ENCODE measurements around the gene C11orf71.

C11orf71 gene

DNA sequence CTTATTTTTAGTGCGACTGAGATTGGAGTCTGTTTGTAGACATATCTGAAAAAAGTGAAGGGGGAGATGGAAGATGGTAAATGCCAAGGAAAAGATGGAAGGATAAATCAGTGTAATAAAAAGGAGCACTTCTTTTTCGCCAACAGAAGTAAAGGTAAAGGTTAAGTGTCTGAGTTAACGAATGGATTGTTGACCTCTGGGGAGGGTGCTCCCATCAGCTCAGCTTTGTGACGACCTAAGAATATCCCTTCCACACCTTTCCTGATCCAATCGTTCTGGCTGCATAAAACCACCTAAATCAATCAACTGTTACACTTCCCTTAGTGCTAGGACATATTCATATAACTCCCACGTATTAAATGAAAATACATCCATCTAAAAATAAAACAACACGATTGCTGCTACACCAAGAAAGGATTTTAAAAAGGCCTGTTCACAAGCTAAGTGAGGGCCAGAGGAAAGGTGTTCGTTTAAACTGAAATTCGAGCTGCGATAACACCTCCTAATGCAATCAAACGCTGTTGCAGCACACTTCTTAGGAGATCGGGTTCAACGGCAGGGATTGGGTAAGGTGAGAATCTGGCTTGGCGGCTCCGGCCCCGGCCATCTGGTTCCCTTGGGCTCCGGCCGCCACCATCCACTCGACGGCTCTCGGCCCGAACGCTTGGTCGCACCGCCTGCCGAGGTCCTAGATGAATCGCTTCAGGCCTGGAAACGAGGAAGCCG lies 658 bp downstream of the C11orf71 start:
- DNase-seq = peak in 2 of 14 donors; percentile 45 to 71

DNA sequence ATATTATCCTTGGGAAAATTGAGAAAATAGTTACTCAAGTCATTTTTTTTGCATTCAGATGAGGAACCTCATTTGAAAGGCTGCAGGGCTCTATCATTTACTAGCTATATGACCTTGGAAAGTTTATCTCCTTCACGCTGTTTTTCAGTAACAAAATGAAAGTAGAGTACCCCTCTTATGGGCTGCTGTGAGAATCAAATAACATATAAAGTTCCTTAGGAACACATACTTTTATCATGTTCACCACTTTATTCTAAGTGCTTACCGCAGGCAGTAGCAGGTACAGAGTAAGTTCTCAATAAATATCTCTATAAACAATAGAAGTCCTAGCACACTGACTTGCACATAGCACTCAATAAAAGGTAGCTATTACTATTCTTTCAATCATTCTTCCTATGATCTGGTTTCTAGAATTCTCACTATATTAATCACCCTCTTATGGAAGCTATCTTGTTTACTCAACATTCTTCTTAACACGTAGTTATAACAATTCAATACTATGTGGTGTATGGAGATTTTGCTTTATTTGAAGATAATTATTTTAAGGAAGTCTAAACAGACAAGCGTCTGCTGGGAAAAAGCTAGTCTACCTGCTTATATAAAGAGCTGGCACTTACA lies 1.9 kb downstream of the C11orf71 start:
- DNase-seq = no peak

DNA sequence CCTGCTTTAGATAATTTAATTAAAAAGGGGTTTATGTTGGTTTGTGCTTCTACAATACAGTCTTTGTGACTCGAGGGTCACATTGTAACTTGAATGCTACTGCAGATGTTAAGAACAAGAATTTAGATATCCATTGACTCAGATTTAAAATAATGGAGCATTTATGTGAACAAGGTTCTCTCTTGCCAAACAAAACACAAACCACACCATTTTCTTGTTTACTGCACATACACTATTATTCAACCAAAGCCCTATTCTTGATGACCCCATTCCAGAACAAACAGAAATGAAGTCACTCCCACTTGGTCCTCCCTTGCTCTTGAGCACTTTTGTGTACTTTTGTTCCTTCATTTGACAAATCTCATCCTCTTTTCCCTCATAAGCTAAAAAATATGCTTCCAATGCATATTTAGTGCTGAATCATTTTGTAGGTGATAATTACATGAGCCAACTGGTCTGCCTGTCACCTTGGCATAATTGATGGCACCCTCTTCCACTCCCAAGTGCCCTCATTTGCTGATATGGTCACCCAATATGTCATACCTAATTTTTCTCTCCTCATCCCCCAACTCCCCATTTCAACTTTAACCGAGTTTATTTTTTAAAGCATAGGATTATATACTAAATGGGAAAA lies 2.8 kb downstream of the C11orf71 start:
- DNase-seq = no peak

DNA sequence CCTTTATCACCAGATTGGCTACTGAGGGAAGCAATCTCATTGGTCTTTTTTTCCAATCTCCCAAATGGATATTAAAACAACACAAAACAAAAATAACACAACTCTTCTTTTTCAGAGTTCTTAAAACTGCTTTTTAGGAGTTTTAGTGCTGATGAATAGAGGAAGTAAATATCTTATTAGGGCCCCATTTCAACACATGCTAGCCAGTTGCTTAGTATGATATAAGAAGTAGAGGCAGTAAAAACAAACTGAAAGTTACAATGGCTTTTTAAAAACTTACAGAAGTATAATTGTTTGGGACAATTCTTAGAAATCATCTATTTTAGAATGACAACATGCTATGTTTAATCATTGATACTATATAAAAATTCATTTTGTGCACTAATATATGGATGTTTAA lies 3.4 kb downstream of the C11orf71 start:
- no peak for DNase-seq

DNA sequence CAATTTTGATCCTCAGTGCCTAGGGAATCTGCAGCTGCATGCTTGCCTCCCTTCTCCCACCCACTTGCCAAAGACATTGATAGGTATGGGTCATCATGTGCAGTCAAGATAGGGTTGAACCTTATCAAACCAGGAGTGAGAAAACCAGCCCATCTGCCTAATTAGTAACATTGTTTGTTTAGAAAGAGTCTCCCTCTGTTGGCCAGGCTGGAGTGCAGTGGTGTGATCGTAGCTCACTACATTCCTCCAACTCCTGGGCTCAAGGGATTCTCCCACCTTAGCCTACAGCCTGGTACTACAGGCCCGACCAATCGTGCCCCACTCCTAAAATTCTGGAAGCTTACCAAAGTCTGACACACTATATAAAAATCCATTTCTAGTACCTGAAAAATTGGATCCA lies 4.6 kb downstream of the C11orf71 start:
- no peak for DNase-seq

DNA sequence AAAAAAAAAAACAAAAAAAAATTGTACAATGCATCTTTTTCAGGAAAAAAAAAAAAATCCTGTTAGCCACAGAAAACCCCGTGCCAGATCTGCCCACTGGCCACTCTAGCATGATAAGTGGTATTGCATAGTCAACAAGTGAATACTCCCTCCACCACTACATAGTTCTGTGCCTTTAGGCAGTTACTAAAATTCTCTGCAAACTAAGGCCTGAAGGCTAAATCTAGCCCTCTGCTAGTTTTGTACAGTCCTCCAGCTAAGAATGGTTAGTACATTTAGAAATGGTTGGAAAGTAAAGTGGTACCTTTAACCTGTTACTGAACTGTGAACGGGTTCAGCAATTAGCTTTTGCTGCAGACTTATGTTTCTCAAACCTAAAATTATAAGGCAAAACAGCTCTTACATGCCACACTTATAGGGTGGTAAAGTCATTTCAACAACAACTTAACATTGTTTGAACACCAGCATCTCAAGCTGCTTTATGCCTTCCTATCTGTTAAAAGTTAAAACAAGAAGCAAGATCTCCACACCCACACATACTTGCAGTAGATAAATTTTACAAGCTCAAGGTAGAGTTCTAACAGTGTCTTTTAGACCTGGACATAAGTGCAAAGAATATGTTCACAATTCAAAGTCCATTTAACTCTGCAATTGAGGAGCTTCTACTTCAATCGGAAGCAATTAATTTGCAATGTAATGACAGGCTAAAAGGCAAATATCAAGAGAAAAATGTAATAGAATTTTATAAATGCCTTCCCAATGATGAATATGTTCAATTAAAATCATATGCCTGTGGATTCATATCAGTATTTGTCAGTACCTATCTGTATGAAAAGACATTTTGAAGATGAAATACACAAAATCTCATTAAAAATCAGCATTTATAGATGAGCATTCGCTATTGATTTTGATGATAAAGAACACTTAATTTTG lies 7.3 kb downstream of the C11orf71 start:
- DNase-seq = no peak

DNA sequence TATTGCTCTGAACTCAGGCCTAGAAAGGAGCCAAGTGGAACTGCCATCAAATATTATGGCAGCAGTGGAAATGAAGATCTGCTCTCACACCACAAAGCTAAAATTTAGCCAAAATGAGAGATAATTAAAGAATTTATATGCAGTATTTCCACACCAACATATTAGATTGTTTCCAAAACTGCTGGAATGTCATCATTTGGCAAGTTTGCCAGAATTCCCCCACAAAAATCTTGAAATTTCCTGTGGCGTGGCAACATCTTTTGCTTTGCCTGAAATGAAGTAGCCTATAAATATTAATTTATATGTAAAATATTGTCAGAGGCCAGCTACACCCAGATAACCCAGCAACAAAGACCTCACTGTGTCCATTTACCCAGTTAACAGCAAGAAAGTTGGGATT lies 13.8 kb downstream of the C11orf71 start:
- no peak for DNase-seq

DNA sequence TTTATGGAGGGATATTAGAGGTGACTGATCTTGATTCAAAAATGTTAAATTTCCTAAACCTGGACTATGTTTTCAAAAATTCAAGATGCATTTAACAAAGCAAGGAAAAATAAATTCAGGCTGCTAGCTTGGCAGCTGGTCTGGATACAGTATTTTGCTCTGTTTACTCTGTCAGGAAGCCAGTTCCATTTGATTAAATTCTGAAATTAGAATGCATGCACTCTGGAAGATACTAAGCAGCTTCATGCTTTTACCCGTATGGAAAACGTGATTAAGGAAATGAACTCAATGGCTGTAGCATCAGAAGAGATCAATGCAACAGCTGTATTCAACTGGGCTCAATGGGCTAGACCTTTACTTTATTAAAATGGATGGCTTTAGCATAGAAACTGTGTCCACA lies 14.2 kb downstream of the C11orf71 start:
- no peak for DNase-seq

DNA sequence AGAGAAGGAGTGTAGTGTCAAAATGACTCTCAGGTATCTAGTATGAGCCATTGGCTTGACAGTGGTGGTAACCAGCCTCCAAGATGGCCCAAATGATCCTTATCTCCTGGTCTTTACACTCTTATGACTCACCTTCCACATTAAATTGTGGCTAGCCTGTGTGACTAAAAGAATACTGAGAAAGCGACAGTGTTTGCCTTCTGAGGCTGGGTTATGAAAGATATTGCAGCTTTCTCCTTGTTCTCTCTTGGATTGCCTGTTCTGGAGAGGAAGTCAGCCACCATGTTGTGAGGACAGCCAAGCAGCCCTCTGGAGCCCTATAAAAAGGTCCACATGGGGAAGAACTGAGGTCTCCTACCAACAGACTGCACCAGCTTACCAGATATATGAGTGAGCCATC lies 15.8 kb downstream of the C11orf71 start:
- no peak for DNase-seq

DNA sequence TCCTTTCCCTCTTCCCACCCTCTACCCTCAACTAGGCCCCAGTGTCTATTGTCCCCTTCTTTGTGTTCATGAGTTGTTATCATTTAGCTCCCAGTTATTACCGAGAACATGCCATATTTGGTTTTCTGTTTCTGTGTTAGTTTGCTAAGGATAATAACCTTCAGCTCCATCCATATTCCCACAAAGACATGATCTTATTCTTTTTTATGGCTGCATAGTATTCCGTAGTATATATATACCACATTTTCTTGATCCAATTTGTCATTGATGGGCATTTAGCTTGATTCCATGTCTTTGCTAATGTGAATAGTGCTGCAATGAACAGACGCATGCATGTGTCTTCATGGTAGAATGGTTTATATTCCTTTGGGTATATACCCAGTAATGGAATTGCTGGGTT lies 17.8 kb downstream of the C11orf71 start:
- no peak for DNase-seq

DNA sequence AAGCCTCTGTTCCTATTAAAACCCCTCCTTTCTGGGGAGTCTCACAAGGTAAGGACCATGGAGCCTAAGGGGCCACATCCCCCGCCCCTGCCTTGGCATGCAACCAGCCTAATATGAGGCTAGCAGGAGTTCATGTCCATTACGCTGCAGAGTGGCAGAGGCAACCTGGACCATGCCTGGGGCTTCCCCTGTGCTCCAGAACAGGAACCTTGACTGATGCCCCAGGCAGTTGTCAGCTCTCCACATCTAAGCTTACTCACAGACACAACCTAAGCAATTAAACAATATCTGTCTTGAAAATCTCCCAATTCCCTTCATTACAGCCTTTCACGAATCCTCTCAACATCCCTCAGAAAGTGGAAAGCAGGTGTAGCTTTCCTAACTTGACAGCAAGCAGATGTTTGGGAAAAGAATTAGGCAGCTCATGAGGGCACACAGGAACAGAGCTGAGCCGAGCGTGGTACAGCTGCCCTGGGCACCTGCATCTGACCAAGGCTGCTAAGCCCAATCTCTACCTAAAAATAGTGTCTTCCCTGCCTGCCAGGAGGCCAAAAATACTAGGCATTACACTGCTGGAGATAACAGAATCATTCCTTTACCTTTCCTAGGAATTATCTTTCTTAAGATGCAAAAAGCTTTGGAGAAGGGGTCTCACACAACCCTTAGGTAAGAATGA lies 20.8 kb downstream of the C11orf71 start:
- DNase-seq = no peak

DNA sequence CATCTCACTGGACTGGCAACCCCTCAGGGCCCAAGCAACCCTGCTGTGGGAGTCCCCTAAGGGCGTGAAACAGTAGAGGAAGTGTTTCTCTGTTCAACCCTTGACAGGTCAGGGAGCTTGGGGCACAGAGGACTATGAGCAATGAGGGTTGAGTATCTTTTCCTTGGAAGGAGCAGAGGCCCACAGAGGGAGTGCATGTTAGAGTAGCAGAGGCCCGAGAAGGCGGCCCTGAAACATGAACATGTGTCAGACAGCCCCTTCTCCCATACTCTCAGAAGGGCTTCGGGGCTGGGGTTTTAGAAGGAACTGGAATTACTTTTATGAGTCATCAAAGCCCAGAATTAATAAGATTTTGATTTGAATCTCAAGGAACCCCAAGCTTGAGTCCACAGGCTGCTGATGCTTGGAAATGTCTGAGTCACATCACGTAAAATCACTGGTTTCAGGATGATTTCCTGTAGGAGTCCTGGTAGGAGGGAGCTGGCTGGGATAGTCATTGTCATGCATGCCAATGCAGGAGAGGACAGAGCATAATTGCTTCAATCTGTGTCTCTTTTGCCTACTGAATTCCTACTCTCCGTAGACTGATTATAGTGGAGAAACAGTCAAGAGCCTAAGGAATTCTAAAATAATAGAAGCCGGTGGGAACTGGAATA lies 22.6 kb downstream of the C11orf71 start:
- DNase-seq = no peak

DNA sequence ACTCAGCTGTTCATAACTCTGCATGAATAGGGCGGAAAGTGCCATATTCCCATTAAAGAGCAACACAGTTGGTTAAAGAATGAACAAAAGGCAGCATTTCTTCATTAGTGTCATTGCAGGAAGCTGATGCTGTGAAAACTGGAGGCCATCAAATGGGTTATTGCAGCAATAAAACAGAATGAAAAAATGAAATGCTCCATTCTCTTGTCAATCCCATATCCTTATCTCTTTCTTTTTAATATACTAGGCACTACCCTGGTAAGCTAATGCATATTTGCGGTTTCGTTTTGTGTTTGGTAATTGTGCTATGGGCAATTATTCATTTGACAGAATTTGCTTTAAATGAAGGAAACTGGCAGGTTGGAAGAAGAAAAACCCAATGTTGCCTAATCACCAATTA lies 25.3 kb downstream of the C11orf71 start:
- DNase-seq = no peak

DNA sequence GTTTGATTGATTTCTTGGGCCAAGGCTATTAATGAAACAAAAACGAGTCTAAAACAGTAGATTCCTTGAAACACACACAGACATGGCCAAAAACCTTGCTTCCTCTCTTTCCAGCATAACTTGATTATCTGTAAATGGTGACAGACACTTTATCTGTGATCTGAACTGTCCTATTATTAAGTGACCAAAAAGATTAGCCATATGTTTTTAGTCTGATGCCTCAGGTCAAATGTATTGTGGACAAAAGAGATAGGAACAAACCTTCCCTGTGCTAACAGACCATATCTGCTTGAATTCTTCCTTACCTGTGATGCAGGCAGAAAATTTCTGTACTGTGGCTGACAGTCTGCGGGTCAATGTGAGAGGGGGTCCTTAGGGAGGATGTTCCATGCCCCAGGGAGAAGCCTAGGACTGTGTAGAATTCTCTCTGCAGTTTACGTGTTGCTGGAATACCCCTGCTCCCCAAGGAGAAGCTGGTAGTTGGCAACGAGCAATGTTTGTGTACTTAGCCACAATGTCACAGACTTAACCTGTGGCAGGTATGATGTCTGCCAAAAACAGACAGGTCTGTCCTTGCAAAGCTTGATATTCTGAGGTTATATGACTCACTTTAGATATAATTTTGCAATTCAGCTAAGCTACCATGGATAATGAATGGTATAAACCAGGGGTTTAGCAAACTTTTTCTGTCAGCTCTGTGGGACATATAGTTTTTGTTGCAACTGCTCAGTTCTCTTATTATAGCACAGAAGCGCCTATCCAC lies 31.2 kb downstream of the C11orf71 start:
- no peak for DNase-seq

DNA sequence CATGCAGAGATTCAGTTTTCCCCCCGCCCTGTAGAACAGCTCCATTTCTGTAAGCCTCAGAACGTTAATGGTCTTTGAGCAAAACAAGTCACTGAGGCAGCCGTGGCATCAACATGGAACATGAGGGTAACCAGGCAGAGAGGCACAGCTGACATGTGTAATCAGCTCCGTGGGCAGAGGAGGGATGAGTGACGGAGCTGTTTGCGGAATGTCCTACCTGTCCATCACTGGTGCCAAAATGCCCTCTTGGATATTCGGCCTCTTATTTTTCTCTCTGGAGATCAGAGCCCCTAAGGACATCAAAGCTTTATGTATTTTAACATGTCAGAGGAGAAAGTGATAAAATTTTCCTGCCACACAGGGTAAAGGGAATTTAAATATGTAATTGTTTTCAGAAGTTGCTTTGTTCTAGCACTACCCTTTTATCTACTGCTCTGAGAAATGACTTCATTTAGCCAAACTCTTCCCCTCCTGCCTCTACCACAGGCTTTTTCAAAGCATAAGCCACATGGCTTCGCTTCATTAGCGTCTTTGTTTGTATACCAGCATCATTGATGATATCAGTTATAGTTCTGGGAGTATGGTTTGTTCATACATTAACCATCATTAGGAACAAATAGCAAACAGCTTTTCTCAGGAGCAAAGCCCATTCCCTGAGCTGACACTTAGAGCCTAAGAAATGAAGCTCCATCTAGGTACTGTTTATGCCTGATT lies 32.9 kb downstream of the C11orf71 start:
- DNase-seq = no peak

DNA sequence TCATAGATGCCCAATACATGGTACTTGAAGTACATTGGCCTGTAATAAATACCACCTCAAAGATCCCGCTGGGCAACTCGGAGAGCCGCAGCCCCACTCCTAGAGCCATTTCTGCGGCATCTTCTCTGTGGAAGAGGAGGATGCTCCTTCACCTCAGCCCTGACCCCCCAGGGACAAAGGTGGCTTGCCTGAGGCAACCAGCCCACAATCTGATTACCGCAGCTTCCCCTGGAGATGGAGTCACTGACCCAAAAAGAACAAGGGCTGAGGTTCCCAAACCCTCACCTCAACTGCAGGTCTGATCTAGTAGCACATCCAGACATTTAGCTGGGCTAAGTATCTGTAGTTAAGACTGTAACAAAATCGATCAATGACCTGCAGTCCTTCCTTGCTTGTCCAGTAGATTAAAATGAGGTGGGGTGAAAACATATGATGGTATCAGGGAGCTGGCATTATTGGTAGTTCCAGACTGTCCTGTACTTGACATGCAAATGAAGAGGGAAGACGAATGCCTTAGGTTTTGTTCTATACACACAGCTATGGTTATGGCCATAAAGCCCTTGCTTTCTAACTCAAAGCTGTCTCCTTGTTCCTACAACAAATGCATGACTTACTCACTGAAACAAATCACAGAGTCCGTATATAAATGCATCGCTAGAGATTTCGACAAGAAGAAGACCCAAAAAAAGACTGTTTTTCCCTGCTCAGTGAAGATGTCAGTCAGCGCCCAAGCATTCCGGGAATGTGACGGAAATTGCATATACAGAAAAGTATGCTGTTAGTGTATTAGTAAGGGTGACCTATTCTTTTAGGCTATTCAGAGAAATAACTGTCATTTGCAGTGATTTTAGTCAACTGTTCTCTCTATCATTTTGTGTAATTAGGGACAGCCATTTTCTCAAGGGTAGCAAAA lies 33.7 kb downstream of the C11orf71 start:
- no peak for DNase-seq

DNA sequence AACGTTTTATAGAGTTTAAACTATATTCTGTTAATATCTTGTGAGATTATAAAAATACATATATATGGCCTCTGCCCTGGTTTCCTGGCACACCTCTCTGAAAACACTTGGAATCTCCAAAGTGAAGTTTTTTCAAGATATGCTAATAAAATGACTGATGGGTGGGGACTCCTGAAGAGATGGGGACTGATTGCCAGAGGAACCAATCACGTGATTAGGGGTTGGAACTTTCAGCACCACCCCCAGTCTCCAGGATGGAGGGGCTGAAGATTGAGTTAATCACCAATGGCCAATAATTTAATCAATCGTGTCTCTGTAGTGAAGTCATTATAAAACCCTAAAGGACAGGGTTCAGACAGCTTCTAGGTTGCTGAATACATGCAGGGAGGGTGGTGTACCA lies 37.4 kb downstream of the C11orf71 start:
- no peak for DNase-seq

DNA sequence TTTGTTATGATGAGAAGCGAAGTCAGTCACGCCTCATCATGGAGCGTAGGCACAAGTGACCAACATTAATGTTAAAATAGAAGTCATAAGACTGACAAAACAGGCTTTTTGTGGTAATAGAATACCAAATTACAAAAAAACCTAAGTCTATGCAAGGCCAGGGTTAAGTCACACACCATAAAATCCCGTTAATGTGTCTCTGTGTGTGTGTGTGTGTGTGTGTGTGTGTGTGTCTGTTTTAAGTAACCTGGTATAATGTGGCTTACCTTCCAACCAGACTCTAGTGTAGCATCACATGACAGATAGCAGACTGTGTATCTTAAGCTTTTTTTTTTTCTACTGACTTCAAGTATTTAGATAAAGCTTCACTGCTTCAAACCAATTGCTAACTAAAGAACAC lies 38.0 kb downstream of the C11orf71 start:
- no peak for DNase-seq

DNA sequence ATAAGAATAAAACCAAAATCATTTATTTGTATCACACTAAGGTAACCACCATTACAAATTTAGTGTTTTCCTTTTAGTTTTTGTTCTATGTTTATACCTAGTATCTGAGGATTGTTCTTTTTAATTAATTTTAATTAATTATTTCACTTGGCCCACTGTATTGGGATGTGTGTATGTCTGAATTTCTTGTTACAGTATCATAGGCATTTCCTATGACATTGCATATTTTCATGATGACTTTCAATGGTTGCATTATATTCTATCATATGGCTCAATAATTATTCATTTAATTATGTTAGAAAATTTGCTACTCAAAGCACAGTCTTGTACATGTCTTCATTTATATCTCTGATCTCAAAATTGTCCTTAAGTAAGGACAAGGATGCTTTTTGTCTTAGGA lies 41.0 kb downstream of the C11orf71 start:
- DNase-seq = no peak
